NCI-H345 treated with DMSO at 0.1 percent for 48 hours (cell line): ENCODE results near the gene POU3F3.
A peak's percentile ranks its signal among the peaks of the same experiment; 100 is the strongest.

Experiments used
- DNase-seq: peaks from one replicate; lab custom pipeline; 2025; ENCODE audit not compliant: unreplicated experiment; lab: John Stamatoyannopoulos, UW

Gene POU3F3

GRCh38 chr2:104853534-104854497, at the start of gene POU3F3:
POU3F3 (plus strand) TSS chr2:104854115; CDS start chr2:104855511, 1,396 bp downstream.
- DNase-seq: peak; percentile 98

- DNase-seq: no peak
Observed at GRCh38 chr2:104804148-104804890, 49.6 kb upstream of the POU3F3 start.

GRCh38 chr2:104812286-104812685, 41.6 kb upstream of the POU3F3 start:
- no peak for DNase-seq

- DNase-seq: no peak
Observed at GRCh38 chr2:104816143-104816542, 37.8 kb upstream of the POU3F3 start.

GRCh38 chr2:104818264-104818663, 35.7 kb upstream of the POU3F3 start:
- DNase-seq: no peak

- no peak for DNase-seq
Observed at GRCh38 chr2:104820126-104820525, 33.8 kb upstream of the POU3F3 start.

- no peak for DNase-seq
Observed at GRCh38 chr2:104825124-104825865, 28.6 kb upstream of the POU3F3 start.

GRCh38 chr2:104826016-104826415, 27.9 kb upstream of the POU3F3 start:
- no peak for DNase-seq

- DNase-seq: no peak
Observed at GRCh38 chr2:104831742-104832141, 22.2 kb upstream of the POU3F3 start.

GRCh38 chr2:104834431-104835153, 19.3 kb upstream of the POU3F3 start:
- no peak for DNase-seq

GRCh38 chr2:104836265-104836664, 17.6 kb upstream of the POU3F3 start:
- DNase-seq: no peak

- no peak for DNase-seq
Observed at GRCh38 chr2:104836841-104837240, 17.1 kb upstream of the POU3F3 start.

GRCh38 chr2:104840156-104840555, 13.8 kb upstream of the POU3F3 start:
- no peak for DNase-seq

GRCh38 chr2:104840893-104841585, 12.9 kb upstream of the POU3F3 start:
- DNase-seq: no peak

- no peak for DNase-seq
Observed at GRCh38 chr2:104841744-104842143, 12.2 kb upstream of the POU3F3 start.

- DNase-seq: peak; percentile 43
Observed at GRCh38 chr2:104844807-104845551, 8.9 kb upstream of the POU3F3 start.

GRCh38 chr2:104845552-104845931, 8.4 kb upstream of the POU3F3 start:
- no peak for DNase-seq

- no peak for DNase-seq
Observed at GRCh38 chr2:104845946-104846785, 7.7 kb upstream of the POU3F3 start.
